Thyroid gland (tissue), 4 donors: ENCODE results near the gene SLC6A1.

Experiments used
- POLR2A ChIP-seq, 2 donors: fragments of 450-650 bp; IDR thresholded peaks; one replicate each; pipeline ENCODE4 v1.6.1; 2017; ENCODE audit warnings: antibody characterized with exemption in 2 of 2, mild to moderate bottlenecking in 2 of 2, moderate library complexity in 1 of 2
- TF ChIP-seq, protein P1 (sequence below), 6 experiments: fragments of 200-600 bp in 3 of 6; fragments of 450-650 bp in 3 of 6; sonication (generic) in 3 of 6; IDR thresholded peaks; one replicate each; pipeline ENCODE4 v1.5.1; 2016 to 2019; ENCODE audit warnings: antibody characterized with exemption in 6 of 6, mild to moderate bottlenecking in 2 of 6, inconsistent platforms in 1 of 6, moderate library complexity in 1 of 6

GRCh38 chr3:10995871-10996270 is 3.3 kb downstream of the SLC6A1 start:
- no peak for TF ChIP-seq POLR2A (IDR thresholded peaks at IDR 0.05)
- TF ChIP-seq, protein P1, sequence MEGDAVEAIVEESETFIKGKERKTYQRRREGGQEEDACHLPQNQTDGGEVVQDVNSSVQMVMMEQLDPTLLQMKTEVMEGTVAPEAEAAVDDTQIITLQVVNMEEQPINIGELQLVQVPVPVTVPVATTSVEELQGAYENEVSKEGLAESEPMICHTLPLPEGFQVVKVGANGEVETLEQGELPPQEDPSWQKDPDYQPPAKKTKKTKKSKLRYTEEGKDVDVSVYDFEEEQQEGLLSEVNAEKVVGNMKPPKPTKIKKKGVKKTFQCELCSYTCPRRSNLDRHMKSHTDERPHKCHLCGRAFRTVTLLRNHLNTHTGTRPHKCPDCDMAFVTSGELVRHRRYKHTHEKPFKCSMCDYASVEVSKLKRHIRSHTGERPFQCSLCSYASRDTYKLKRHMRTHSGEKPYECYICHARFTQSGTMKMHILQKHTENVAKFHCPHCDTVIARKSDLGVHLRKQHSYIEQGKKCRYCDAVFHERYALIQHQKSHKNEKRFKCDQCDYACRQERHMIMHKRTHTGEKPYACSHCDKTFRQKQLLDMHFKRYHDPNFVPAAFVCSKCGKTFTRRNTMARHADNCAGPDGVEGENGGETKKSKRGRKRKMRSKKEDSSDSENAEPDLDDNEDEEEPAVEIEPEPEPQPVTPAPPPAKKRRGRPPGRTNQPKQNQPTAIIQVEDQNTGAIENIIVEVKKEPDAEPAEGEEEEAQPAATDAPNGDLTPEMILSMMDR (IDR thresholded peaks at IDR 0.05): no peak
